Heart left ventricle (tissue), 16 donors: ENCODE results near the gene ADCY9. TPM values are rescaled to one million over a fixed set of nuclear protein-coding genes. Genes with fewer than 3 reads are reported as not detected.

ENCODE experiments used
- ATAC-seq, 4 donors: fragments of 200-7000 bp; cut with Tn5 transposase; one replicate each; pipeline ENCODE4 v1.9.1; 2020 to 2022; ENCODE audit warnings: moderate library complexity in 4 of 4, mild to moderate bottlenecking in 3 of 4, moderate number of reproducible peaks in 1 of 4
- DNase-seq, 5 donors: peaks; one replicate each; pipeline ENCODE4 v3.0.0-alpha.2; 2020
- H3K27ac ChIP-seq, 12 donors: fragments of 200-600 bp; sonication (generic) in 4 of 12; one replicate each; pipeline versions ENCODE4 v1.5.0 to v1.8.0; 2016 to 2022; ENCODE audit warnings: mild to moderate bottlenecking in 2 of 12
- H3K27me3 ChIP-seq, 9 donors: fragments of 200-600 bp; sonication (generic) in 2 of 9; one replicate each; pipeline versions ENCODE4 v1.5.1 to v1.8.0; 2016 to 2022; ENCODE audit warnings: mild to moderate bottlenecking in 3 of 9
- H3K36me3 ChIP-seq, 9 donors: fragments of 200-600 bp; sonication (generic) in 2 of 9; one replicate each; pipeline versions ENCODE4 v1.5.0 to v1.8.0; 2018 to 2022; ENCODE audit warnings: mild to moderate bottlenecking in 2 of 9
- H3K4me1 ChIP-seq, 12 donors: fragments of 200-600 bp; sonication (generic) in 4 of 12; one replicate each; pipeline versions ENCODE4 v1.5.0 to v1.8.0; 2016 to 2022; ENCODE audit warnings: mild to moderate bottlenecking in 3 of 12
- H3K4me3 ChIP-seq, 12 donors: fragments of 200-600 bp; sonication (generic) in 4 of 12; one replicate each; pipeline versions ENCODE4 v1.5.0 to v1.8.0; 2017 to 2022; ENCODE audit warnings: mild to moderate bottlenecking in 9 of 12, moderate library complexity in 4 of 12
- H3K9me3 ChIP-seq, 12 donors: fragments of 200-600 bp; sonication (generic) in 4 of 12; one replicate each; pipeline versions ENCODE4 v1.5.0 to v1.8.0; 2016 to 2022; ENCODE audit warnings: mild to moderate bottlenecking in 1 of 12
- POLR2A ChIP-seq, 2 donors: fragments of 450-650 bp; IDR thresholded peaks; one replicate each; pipeline ENCODE4 v1.6.1; 2017; ENCODE audit warnings: antibody characterized with exemption in 2 of 2, mild to moderate bottlenecking in 2 of 2, moderate library complexity in 2 of 2
- WGBS, 4 donors: extraction: QIAGEN DNeasy Blood & Tissue Kit in 2 of 4; methylation state at CpG; one replicate each; pipeline versions ENCODE4 v1.1.5 to v1.1.7; 2013 to 2018; 5-methylcytosine and 5-hydroxymethylcytosine counted together
- intact Hi-C, 10 donors: fragments of 100-400 bp; cut with DNase I; formaldehyde crosslinking; loops; one replicate each; pipeline versions ENCODE4 v1.11.1 to v1.14.2; 2022
- polyA plus RNA-seq, 2 donors: library from polyadenylated mRNA; stranded (reverse); fragments of 200-250 nt; gene quantifications; one replicate each; pipeline ENCODE4 v1.2.3, GENCODE V29; 2013
- total RNA-seq, 9 donors: library from RNA; depleted of rRNA in 2 of 9; stranded (reverse); fragments of >200 nt in 2 of 9; fragmentation: NEBNext Ultra II Directional in 3 of 9; extraction: Animal tissue kit (Norgen Biotek cat#: 25700) in 3 of 9; gene quantifications; one replicate each; pipeline versions ENCODE4 v1.1.0 to v1.2.4, GENCODE V29; 2016 to 2023
- TF ChIP-seq, protein P1 (sequence below), 12 donors: fragments of 200-600 bp; sonication (generic) in 4 of 12; IDR thresholded peaks; one replicate each; pipeline versions ENCODE4 v1.5.0 to v1.8.0; 2018 to 2022; ENCODE audit warnings: antibody characterized with exemption in 12 of 12, mild to moderate bottlenecking in 5 of 12
- donor health status: ischemic (EF 13 %, LVEDD 7.1; RV severe dilation, severe dysfunction).
- donor health status: healthy with polysubstance abuse.
- donor health status: DM: no; HTN: yes; CAD: no.
- donor health status: DM: no; HTN: no; CAD: no.
- donor health status: ischemic (EF 25% LVEDD 6.9; RV normal size, moderate dysfunction).
- donor health status: ischemic (EF 25% LVEDD 5.7; RV mildly dilated, moderate dysfunction).
- donor health status: healthy.
- donor health status: DM: yes; HTN: yes; CAD: no.
- donor health status: ischemic (EF 35%, LVEDD 5.7; RV mildly dilated, moderate dysfunction).
- donor health status: nonischemic (EF 11% LVEDD 7.7; RV severe dilation, severe dysfunction).
- donor health status: DM: yes; HTN: yes; CAD: no.
- donor health status: PGD.
- donor health status: ischemic (EF 29% LVEDD 5.4; RV normal size, mild dysfunction).
- donor health status: nonischemic (EF 23%, LVEDD 6.1; RV moderate dilation, normal function).

The ADCY9 gene
- total and polyA plus RNA-seq, 11 donors: 11.8 to 85.8 (median 45.0) TPM

DNA sequence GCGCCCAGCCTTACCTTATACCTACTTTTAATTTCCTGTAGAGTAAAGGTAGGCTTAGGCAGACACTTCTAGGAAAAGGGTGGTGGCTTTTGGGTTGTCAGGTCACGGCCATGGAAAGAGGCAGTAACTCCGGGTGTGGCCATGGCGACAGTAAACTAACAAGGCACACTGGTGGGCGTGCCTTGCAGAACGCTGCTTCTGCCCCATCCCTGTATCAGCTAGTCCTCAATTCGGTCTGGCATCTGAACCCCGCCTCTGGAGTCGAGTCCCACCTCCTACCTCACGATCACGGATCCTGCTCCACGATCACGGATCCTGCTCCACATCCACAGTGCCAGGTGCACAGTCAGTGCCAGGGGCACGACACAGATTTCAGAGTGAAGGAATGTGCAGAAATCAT lies 5.6 kb downstream of the ADCY9 start:
- Histone ChIP-seq H3K27ac (peak overlapping the region in 3 of 12 donors; percentile 19 to 66 (median 58)), H3K4me3 (peak overlapping the region in 2 of 12 donors; percentile 37 to 75), H3K36me3 (peaks cover 0 to 3% (median 0%) of the 10 kb centered on the region in 9 donors), H3K9me3 (no peaks in the 10 kb centered on the region), H3K4me1 (peaks cover 0 to 50% (median 36%) of the 10 kb centered on the region in 12 donors), H3K27me3 (no peaks in the 10 kb centered on the region)
- WGBS, 4 donors: 66 to 84% (median 76%) methylated on average over 14 of the region's 14 CpGs
- DNase-seq (peak in 1 of 5 donors; percentile 30), ATAC-seq (no peak)
- intact Hi-C loops: loop anchor here in 6 of 10 donors (5.0 to 10.0 kb wide), 8 partner anchors 58 to 156 kb away; partner anchors contain the start of gene SRL (in 1 of the 6)
- TF ChIP-seq, protein P1, sequence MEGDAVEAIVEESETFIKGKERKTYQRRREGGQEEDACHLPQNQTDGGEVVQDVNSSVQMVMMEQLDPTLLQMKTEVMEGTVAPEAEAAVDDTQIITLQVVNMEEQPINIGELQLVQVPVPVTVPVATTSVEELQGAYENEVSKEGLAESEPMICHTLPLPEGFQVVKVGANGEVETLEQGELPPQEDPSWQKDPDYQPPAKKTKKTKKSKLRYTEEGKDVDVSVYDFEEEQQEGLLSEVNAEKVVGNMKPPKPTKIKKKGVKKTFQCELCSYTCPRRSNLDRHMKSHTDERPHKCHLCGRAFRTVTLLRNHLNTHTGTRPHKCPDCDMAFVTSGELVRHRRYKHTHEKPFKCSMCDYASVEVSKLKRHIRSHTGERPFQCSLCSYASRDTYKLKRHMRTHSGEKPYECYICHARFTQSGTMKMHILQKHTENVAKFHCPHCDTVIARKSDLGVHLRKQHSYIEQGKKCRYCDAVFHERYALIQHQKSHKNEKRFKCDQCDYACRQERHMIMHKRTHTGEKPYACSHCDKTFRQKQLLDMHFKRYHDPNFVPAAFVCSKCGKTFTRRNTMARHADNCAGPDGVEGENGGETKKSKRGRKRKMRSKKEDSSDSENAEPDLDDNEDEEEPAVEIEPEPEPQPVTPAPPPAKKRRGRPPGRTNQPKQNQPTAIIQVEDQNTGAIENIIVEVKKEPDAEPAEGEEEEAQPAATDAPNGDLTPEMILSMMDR (IDR thresholded peaks at IDR 0.05): no peak
- TF ChIP-seq POLR2A (IDR thresholded peaks at IDR 0.05): no peak

DNA sequence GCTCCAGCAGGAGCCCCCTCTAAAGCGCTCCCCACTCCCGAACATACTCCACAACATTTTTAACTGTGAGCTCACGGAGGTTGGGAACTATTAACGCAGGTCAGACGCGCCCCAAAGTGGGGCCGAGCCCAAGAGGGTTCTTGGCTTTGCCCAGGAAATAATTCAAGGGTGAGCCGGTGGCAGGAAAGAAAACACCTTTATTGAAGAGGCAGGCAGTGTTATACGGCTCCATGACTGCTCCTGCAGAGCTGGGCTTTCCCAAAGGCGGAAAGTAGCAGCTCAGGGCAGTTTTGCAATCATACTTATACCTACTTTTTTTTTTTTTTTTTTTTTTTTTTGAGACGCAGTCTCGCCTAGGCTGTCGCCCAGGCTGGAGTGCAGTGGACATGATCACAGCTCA lies 6.2 kb downstream of the ADCY9 start:
- Histone ChIP-seq H3K27me3 (no peaks in the 10 kb centered on the region), H3K27ac (no peak overlapping the region), H3K36me3 (peaks cover 0 to 3% (median 0%) of the 10 kb centered on the region in 9 donors), H3K4me1 (peaks cover 0 to 47% (median 34%) of the 10 kb centered on the region in 12 donors), H3K9me3 (no peaks in the 10 kb centered on the region), H3K4me3 (no peak overlapping the region)
- WGBS, 4 donors: 91 to 95% (median 95%) methylated on average over 13 of the region's 13 CpGs
- ATAC-seq (no peak), DNase-seq (peak in 1 of 5 donors; percentile 33)
- TF ChIP-seq, protein P1 (IDR thresholded peaks at IDR 0.05): no peak
- no peak for TF ChIP-seq POLR2A (IDR thresholded peaks at IDR 0.05)
- intact Hi-C loops: loop anchor here in 6 of 10 donors (5.0 to 10.0 kb wide), 8 partner anchors 58 to 155 kb away; partner anchors contain the start of gene SRL (in 1 of the 6)

DNA sequence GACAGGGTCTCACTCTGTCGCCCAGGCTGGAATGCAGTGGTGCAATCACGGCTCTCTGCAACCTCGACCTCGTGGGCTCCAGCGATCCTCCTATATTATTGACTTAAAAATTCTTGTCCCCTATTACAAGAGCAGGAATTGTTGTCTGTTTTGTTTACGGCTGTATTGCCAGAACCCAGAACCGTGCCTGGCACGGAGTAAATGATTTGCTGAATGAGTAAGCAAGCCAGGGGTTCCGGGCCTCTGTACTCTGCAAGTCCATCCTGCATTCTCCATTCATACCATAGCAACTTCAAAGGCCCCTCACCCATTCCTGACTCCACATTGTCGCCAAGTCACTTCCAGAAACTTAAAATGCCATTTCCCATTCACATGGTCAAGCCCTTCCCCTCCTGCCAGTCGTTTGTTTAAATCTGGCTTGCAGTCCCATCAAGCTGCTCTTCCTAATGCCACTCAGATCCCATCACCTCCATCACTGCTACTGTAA lies 6.9 kb downstream of the ADCY9 start:
- peak in 1 of 5 donors; percentile 11 for DNase-seq
- H3K36me3 ChIP-seq: peaks cover 0 to 5% (median 0%) of the 10 kb centered on the region in 9 donors
- no peak for TF ChIP-seq POLR2A (IDR thresholded peaks at IDR 0.05)
- TF ChIP-seq, protein P1 (IDR thresholded peaks at IDR 0.05): no peak
- H3K27me3 ChIP-seq: no peaks in the 10 kb centered on the region
- no peaks in the 10 kb centered on the region for H3K9me3 ChIP-seq
- intact Hi-C loops: loop anchor here in 1 of 10 donors (10.0 kb wide), 1 partner anchor 104 kb away; no protein-coding TSS in a partner anchor
- no peak for ATAC-seq
- H3K27ac ChIP-seq: no peak overlapping the region
- H3K4me1 ChIP-seq: peaks cover 0 to 39% (median 26%) of the 10 kb centered on the region in 12 donors
- 73 to 80% (median 78%) methylated on average over 11 of the region's 11 CpGs for WGBS, 4 donors
- H3K4me3 ChIP-seq: no peak overlapping the region

DNA sequence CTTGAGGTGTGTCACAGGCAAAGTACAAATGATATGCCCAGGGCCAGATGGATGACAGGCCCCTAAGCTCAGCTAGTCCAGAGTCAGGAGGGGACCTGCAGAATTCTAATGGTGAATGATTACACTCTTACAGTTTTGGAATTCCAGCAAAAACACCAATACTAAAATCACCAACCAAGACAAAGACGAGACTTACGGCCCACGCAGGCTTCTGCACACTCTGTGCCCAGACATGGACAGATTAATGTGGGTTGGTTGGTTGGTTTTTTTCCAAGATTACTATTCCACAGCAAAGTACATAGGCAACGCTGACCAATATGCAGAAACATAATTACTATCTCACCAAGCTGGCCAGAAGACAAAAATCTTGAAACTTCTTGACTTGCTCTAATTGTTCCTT lies 9.7 kb downstream of the ADCY9 start:
- DNase-seq: peak in 1 of 5 donors; percentile 10
- 92 to 94% (median 93%) methylated on average over 4 of the region's 4 CpGs for WGBS, 4 donors
- peaks cover 0 to 19% (median 11%) of the 10 kb centered on the region in 12 donors for H3K4me1 ChIP-seq
- no peaks in the 10 kb centered on the region for H3K9me3 ChIP-seq
- no peaks in the 10 kb centered on the region for H3K27me3 ChIP-seq
- intact Hi-C loops: loop anchor here in 1 of 10 donors (10.0 kb wide), 1 partner anchor 102 kb away; no protein-coding TSS in a partner anchor
- ATAC-seq: no peak
- H3K27ac ChIP-seq: no peak overlapping the region
- TF ChIP-seq, protein P1 (IDR thresholded peaks at IDR 0.05): no peak
- no peak for TF ChIP-seq POLR2A (IDR thresholded peaks at IDR 0.05)
- peaks cover 0 to 9% (median 2%) of the 10 kb centered on the region in 9 donors for H3K36me3 ChIP-seq
- no peak overlapping the region for H3K4me3 ChIP-seq
